NCI-H1930 (cell line): ENCODE data around the gene FPGS.
"Not testable (repeated sequence)": the region's sequence is repeated elsewhere in the genome, so short reads cannot be mapped to it uniquely, and the experiment has no call there.

Experiments used
- DNase-seq, 2 experiments: peaks; one replicate each; lab custom pipeline; 2025; lab: John Stamatoyannopoulos, UW

FPGS gene

DNA sequence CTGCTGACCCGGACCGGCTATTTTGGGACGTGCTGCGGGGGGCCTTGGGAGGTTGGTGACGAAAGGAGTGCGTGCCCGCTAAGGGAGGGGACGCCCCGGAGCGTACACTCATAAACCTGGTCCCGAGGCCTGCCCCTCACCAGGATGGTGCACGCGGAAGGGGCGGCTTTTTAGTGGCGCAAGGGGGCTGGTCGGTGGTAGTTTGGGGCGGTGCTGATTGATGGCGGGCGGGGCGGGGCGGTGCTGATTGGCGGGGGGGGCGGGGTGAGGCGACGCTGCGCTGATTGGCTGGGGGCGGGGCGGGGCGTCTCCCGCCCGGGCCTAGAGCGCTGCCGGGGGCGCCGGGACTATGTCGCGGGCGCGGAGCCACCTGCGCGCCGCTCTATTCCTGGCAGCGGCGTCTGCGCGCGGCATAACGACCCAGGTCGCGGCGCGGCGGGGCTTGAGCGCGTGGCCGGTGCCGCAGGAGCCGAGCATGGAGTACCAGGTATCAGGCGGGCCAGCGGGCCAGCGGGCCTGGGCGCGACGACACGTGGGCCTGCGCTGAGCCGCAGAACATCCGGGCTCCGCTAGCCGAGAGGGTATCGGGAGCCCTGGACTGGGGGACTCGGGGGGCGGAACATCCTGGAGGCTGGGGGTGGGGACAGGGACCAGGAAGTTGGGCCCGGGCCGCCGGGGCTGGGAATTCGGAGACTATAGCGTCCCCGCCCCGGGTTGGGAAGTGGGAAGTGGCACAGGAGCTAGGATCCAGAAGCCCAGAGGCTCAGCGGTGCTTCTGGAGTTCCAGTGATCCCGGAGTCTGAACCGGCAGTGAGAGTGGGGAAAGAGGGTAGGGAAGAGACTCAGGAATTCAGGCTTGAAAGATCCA, at the start of gene FPGS:
TSS of gene FPGS (plus strand) at position 307 of the 868 bp plus-strand sequence. CDS start at position 350, 43 bp downstream.
- peak; percentile 74 to 83 for DNase-seq

DNA sequence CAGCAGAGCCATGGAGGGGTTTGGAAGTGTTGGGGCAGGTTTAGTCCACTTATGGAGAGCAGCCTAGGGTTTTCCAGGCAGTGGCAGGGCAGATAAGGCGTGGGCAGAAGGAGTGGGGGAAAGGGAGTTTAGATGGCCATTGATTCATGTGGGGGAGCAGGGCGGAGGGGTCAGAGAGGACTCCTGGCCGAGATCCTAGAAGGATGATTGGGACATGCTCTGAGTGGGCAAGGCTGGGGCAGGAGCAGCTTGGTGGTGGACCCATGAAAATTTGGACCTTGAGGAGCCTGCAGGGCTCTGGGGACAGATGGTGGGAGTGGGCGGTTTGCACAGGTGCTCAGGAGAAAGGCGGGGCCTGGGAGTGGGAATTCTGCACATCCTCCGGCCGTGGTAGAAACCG, 49.5 kb upstream of the FPGS start:
- DNase-seq, result no peak

DNA sequence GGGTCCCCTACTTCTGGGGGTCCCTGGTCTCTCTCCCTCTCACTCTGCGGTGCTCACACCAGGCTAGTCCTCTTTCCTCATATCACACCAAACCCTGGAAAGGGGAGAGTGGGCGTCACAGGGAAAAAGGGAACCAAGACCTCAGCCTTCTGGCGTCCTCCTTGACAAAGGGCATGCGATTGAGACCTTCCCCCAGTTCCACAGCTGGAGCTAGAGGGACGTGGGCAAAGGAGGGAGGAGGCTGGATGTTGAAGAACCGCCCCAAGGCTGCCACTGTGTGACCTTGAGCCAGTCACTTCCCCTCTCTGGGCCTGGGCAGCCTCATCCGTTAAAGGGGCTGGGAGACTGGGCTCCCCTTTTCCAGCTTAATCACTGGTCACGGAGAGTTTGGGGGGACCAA, 49.1 kb upstream of the FPGS start:
- no peak for DNase-seq

DNA sequence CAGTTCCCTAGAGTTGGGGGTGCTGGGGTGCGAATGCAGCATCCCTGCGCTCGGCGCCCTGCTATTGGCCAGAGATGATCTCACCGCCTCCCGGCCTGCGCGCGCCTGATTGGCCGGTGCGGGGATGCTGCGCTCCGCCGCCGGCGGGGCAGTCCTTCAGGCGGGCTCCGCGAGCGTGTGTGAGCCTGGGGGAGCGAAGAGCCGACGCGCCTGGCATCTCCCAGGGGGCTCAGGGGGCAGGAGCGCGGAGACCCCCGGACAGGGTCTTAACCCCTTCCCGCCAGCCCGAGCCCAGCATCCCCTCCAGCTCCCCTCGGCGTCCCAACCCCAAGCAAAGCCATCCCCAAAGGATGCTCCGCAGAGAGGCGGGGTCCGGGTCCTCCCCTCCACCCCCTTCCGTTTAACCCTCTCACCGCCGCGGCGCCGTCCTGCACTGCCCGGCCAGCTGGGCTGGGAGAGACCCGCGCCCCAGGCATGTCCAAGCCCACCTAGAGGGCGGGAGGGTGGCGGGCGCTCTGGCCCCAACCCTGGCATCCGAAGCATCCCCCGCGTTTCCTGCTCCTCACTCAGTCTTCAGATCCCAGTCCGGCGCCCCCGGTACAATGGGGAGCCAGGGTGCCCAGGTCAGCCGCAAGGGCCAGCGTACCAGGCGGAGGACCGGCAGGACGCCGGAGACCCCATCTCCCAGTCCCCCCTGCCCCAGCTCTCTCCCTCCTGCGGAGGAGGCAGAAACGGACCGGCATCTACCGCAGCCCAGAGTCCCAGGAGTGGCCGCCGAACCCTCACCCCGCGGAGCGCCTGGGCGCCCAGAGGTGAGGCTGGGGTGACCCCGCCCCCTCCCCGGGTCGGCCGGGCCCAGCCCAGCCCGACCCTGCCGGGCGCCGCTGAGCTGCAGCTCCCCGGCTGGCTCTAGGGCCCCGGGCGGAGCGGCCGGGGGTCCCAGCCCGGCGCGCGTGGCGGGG, 48.3 kb upstream of the FPGS start:
- peak; percentile 48 to 64 for DNase-seq

DNA sequence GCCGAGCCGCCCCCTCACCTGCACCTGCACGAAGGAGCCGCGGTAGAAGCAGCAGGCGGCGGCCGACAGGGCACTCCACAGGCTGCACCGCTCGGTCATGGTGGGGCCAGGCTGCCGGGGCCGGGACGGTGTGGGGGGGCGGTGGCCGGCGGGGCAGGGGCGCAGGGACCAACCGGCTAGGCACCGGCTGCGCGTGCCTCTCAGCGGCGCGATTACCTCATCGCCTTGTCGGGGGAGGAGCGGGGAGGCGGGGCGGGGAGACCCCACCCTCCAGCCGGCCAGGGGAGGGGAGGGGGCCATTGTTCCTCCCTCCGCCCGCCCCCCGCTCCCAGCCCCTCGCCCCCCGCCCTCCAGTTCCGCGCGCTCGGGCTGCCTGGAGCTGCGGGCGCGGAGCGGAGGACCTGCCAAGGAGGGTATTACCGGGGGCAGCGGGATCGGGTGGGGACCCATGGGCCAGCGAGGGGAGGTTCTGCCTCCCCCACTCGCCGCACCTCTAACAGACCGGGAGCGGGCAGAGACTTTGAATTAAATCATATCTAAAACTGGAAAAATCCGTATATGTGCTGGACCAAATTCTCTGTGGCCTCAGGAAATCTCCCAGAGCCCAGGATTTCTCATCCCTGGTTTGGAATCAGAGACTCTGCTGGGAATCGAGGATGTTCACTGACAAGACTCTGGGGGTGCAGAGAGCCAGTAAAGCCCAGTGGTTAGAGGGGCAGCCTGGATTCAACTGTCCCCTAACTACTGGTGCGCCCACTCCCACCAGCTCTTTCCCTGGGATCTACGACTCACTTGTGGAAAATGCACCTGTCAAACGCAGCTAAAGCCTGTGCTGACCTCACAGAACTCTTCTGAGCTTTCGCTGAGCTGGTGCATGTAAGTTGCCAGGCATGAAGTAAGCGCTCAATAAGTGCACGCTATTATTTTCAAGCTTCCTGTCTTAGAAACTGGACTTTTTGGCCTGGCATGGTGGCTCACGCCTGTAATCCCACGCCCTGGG, 47.3 kb upstream of the FPGS start:
- peak; percentile 69 to 78 for DNase-seq

DNA sequence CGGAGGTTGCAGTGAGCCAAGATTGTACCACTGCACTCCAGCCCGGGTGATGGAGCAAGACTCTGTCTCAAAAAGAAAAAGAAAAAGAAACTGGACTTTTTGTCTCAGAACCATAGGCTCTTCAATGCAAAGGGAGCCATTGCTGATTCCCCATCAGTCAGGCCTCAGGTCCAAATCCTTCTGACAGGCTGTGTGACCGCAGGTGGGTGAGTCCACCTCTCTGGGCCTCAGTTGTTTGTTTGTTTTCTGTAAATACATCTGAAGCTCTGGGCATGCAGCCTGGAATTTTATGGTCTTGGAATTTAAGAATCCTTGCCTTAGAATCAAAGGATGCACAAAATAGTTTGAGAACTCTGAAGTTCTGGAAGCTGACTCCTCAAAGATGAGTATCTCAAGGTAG, 46.4 kb upstream of the FPGS start:
- DNase-seq, result no peak

DNA sequence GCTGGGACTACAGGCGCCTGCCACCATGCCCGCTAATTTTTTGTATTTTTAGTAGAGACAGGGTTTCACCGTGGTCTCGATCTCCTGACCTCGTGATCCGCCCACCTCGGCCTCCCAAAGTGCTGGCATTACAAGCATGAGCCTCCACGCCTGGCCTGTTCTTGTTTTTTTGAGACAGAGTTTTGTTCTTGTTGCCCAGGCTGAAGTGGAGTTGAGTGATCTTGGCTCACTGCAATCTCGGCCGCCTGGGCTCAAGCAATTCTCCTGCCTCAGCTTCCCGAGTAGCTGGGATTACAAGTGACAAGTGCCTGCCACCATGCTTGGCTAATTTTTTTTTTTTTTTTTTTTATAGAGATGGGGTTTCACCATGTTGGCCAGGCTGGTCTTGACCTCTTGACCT, 45.9 kb upstream of the FPGS start:
- not testable (repeated sequence) for DNase-seq

- DNase-seq, result no peak
Observed at GRCh38 chr9:127758843-127759242, 43.8 kb upstream of the FPGS start.

DNA sequence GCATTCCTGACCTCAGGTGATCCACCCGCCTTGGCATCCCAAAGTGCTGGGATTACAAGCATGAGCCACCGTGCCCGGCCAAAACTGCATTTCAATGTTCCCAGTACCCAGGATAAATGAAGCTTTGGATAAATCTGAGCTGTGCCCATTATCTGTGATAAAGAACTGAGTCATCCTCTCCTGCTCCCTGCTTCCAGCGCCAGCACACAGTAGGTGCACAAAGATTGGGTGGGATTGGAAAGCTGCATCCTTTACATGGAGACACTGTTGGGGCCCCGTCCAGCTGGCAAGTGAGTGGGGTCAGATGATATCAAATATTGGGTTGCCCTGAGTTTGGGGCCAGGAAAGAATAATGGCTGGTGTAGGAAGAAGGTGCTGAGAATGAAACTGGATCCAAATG, 41.6 kb upstream of the FPGS start:
- no peak for DNase-seq

DNA sequence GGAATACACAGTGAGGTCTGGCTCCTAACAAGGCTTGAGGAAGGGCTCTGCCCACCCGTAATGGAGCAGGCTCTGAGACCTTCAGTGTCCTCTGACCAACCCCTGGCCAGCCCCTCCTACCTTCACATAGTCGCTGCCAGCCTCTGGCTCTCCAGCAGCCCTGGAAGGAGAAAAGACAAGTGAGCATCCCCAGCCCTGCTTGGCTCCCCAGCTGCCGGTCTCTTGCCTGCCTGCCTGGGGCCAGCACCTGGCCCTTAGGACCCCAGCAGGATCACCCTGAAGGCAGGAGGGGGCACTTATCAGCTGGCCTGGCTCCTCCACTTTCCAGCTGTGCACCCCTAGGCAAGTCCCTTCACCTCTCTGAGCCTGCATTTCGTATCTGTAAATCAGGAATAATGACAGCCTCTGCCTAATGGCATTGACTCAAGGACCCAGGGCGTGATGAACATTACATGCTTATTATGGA, 41.2 kb upstream of the FPGS start:
- no peak for DNase-seq

- DNase-seq, result no peak
Observed at GRCh38 chr9:127762111-127762676, 40.5 kb upstream of the FPGS start.

DNA sequence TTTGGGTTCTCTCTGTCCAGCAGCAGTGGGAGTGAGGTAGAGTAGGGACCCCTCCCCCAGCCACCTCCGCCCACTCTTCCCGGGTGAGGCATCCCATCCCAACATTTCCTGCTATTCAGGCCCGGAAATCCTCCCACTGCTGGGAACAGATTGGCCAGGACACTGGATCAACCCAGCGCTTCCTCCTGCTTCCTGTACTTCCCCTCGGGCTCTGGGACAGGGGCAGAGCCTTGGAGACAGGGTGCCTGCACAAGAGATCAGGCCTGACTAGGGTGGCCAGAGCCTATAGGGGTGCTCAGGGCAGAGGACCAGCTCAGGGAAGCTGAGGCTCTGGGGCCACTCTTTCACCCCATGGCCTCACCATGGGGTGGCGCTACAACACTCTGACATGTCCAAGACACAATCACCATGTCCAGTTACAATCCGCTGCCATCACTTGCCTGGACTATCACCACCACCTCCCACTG, 38.7 kb upstream of the FPGS start:
- peak in 1 of 2 experiments; percentile 13 for DNase-seq

- DNase-seq, result no peak
Observed at GRCh38 chr9:127765418-127765817, 37.3 kb upstream of the FPGS start.

DNA sequence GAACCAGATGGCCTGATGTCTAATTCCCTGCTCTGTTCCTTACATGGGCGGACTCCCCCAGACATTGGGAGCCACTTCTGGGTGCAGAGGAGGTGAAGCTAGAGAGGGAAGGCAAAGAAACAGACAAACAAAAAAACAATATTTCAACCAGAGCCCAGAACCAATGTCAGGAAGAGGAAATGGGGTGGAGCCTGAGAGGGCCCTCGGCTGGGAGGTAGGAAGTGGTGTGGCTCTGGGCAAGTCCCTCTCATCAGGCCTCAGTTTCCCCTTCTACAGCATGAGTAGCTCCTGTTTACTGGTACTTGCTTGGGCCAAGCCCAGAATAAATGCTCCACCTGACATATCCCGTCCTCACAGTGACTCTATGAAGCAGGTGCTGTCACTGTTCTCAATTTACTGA, 35.3 kb upstream of the FPGS start:
- no peak for DNase-seq

DNA sequence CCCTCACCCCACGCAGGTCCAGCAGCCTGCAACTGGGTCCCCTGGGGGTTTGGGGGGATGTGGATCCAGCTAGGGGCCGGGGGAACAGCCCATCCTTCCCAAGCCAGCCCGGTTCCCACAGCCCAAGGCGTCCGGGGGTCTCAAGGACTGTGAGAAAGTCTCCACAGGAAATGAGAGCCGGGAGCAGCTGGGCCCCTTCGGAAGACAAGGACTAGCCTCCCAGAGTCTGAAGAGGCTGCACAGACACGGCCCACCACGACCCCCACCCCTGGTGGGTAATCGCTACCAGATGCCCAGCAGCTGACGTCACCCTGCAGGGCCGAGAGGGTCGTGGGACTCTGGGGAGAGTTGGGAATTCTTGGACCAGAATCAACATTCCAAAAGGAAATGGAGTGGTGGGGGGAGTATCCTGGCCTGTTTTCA, 34.8 kb upstream of the FPGS start:
- DNase-seq, result no peak

- no peak for DNase-seq
Observed at GRCh38 chr9:127768698-127769097, 34.0 kb upstream of the FPGS start.

DNA sequence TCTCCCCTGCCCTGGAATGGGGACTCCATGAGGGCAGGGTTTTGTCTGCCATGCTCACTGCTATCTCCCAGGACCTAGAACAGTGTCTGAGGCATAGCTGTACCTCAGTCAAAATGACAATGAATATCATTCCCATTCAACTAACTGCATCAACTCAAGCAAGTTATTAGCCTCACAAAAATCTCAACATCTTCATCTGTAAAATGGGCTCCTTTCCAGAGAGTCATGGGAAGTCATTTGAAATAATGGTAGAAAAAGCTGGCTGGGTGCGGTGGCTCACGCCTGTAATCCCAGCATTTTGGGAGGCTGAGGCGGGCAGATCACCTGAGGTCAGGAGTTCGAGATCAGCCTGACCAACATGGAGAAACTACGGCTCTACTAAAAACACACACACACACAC, 33.6 kb upstream of the FPGS start:
- DNase-seq, result no peak

DNA sequence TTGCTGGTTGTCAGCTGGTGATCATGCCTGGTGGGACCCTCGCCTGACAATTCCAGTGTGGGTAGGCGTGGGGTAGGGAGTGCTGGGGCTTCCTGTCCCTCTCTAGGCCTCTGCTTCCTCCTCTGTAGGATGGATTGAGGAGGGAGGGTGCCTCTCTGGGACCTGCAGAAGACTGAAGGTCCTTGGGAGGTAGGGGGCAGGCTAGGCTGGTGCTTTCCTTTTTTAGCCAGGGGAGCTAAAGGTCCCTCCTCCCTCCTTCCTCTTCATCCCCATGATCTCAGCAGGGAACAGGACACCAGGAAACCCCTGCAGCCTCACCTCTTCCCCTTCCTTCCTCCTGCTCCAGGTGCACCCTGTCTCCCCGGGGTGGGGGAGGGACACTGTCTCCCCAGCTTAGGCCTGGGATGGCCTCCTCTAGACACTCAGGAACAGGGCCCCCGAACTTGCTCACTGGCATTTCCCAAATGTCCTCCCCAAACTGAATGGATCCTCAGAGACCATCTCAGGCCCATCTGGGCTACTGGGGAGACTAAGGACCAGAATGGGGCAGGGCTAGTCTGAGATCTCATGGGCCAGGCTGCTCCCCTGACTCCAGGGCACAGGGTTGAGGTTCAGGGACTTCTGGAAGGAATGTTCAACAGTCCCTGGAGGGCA, 32.6 kb upstream of the FPGS start:
- no peak for DNase-seq

- no peak for DNase-seq
Observed at GRCh38 chr9:127770583-127770904, 32.1 kb upstream of the FPGS start.

DNA sequence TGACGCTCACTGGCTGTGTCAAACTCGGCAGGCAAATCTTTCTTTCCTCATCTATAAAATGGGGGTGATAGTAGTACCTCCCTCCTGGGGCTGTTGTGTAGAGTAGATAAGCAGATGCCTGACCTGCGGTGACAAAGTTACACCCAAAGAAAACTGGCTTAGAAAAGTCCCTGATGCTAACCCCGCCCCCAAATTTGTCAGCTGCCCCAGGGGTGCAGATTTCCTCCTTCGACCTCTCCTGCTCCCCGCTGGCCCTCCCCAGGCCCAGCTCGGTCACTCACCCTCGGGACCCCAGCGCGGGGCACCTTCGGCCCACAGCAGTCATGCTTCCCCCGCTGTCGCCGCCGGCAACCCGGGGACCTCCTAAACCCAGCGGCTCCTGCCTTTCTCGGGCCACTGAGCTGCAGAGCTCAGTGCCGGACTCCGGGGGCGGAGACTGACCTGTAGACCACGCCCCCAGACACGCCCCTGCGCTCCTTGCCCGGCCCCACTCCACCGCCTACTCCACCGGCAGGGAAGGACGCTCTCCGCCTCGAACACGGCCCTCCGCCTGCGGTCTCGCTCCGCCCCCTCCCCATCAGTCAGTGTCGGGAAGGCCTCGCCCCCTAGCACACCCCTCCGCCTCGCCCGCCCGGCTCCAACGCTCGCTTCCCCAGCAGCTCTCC, 31.6 kb upstream of the FPGS start:
- peak; percentile 90 to 94 for DNase-seq
